ENCODE measurements around the gene ENO3.
"Not testable (repeated sequence)": the region's sequence is repeated elsewhere in the genome, so short reads cannot be mapped to it uniquely, and the experiment has no call there.

- not testable (repeated sequence) for TF ChIP-seq CTCF, POLR2A (IDR thresholded peaks at IDR 0.05)
Measured at GRCh38 chr17:4914551-4914950, 36.4 kb upstream of the ENO3 start.
